SIG-M5 treated with dmso at 0.1 percent for 504 hours (cell line): Measurements from ENCODE around the gene PRKCE.

Source experiments
- DNase-seq: peaks from one replicate; lab custom pipeline; 2025; ENCODE audit not compliant: unreplicated experiment; lab: John Stamatoyannopoulos, UW

The PRKCE gene

GRCh38 chr2:45826884-45827635, 175.6 kb downstream of the PRKCE start:
- no peak for DNase-seq

- no peak for DNase-seq
Observed at GRCh38 chr2:45830322-45830721, 178.8 kb downstream of the PRKCE start.

GRCh38 chr2:45833301-45833967, 182.0 kb downstream of the PRKCE start:
- DNase-seq = no peak

- peak; percentile 84 for DNase-seq
Observed at GRCh38 chr2:45833968-45834344, 182.5 kb downstream of the PRKCE start.

- no peak for DNase-seq
Observed at GRCh38 chr2:45834372-45834771, 182.9 kb downstream of the PRKCE start.

GRCh38 chr2:45834858-45835257, 183.4 kb downstream of the PRKCE start:
- no peak for DNase-seq

- no peak for DNase-seq
Observed at GRCh38 chr2:45836316-45836715, 184.8 kb downstream of the PRKCE start.

- peak; percentile 30 for DNase-seq
Observed at GRCh38 chr2:45836740-45837139, 185.3 kb downstream of the PRKCE start.

- DNase-seq = no peak
Observed at GRCh38 chr2:45837812-45838341, 186.4 kb downstream of the PRKCE start.

GRCh38 chr2:45839508-45840251, 188.2 kb downstream of the PRKCE start:
- DNase-seq = no peak

GRCh38 chr2:45840481-45840880, 189.0 kb downstream of the PRKCE start:
- DNase-seq = no peak

GRCh38 chr2:45841752-45842407, 190.4 kb downstream of the PRKCE start:
- no peak for DNase-seq

- DNase-seq = no peak
Observed at GRCh38 chr2:45843136-45843535, 191.7 kb downstream of the PRKCE start.

GRCh38 chr2:45844796-45845457, 193.5 kb downstream of the PRKCE start:
- no peak for DNase-seq

GRCh38 chr2:45845566-45845965, 194.1 kb downstream of the PRKCE start:
- DNase-seq = no peak

- DNase-seq = no peak
Observed at GRCh38 chr2:45849491-45850283, 198.2 kb downstream of the PRKCE start.

- no peak for DNase-seq
Observed at GRCh38 chr2:45850558-45850957, 199.1 kb downstream of the PRKCE start.

GRCh38 chr2:45851111-45851510, 199.6 kb downstream of the PRKCE start:
- no peak for DNase-seq

GRCh38 chr2:45851576-45852304, 200.3 kb downstream of the PRKCE start:
- no peak for DNase-seq
